ENCODE data around the gene PP2D1. TPM values are rescaled to one million over a fixed set of nuclear protein-coding genes. Genes with fewer than 3 reads are reported as not detected.
A peak's percentile ranks its signal among the peaks of the same experiment; 100 is the strongest.
"Not testable (repeated sequence)": the region's sequence is repeated elsewhere in the genome, so short reads cannot be mapped to it uniquely, and the experiment has no call there.

PP2D1 gene
- polyA plus RNA-seq (2012; ENCODE audit: insufficient read depth, insufficient read length): not detected

GRCh38 chr3:20012164-20012563 is at the start of gene PP2D1:
Gene PP2D1, minus strand, starts transcription at chr3:20012264. Its CDS starts 192 bp downstream, at chr3:20012072.
- no peak for DNase-seq (ENCODE audit: low read depth, low spot score)

GRCh38 chr3:20060974-20061685 is 49.1 kb upstream of the PP2D1 start:
- DNase-seq (ENCODE audit: low read depth, low spot score): no peak
- no peak overlapping the region for H3K4me3 ChIP-seq (ENCODE audit: low read length)

More at GRCh38 chr3:20012164-20012563, at the start of gene PP2D1:
- no peak within 1 kb of the TSS for H3K4me3 ChIP-seq (ENCODE audit: low read length)

GRCh38 chr3:20059929-20060328 is 47.9 kb upstream of the PP2D1 start:
- DNase-seq (ENCODE audit: low read depth, low spot score): no peak
- no peak overlapping the region for H3K4me3 ChIP-seq (ENCODE audit: low read length)

- no peak for DNase-seq (ENCODE audit: low read depth, low spot score)
- no peak overlapping the region for H3K4me3 ChIP-seq (ENCODE audit: low read length)
Observed at GRCh38 chr3:20057612-20058180, 45.6 kb upstream of the PP2D1 start.

- DNase-seq (ENCODE audit: low read depth, low spot score): no peak
- no peak overlapping the region for H3K4me3 ChIP-seq (ENCODE audit: low read length)
Observed at GRCh38 chr3:20056725-20057611, 44.9 kb upstream of the PP2D1 start.

GRCh38 chr3:20055842-20056241 is 43.8 kb upstream of the PP2D1 start:
- no peak overlapping the region for H3K4me3 ChIP-seq (ENCODE audit: low read length)
- DNase-seq (ENCODE audit: low read depth, low spot score): no peak

- peak; percentile 84 for DNase-seq (ENCODE audit: low read depth, low spot score)
- H3K4me3 ChIP-seq (ENCODE audit: low read length): no peak overlapping the region
Observed at GRCh38 chr3:20055020-20055775, 43.1 kb upstream of the PP2D1 start.

- no peak overlapping the region for H3K4me3 ChIP-seq (ENCODE audit: low read length)
- DNase-seq (ENCODE audit: low read depth, low spot score): peak; percentile 75
Observed at GRCh38 chr3:20054549-20054987, 42.5 kb upstream of the PP2D1 start.

GRCh38 chr3:20052851-20053250 is 40.8 kb upstream of the PP2D1 start:
- no peak for DNase-seq (ENCODE audit: low read depth, low spot score)
- no peak overlapping the region for H3K4me3 ChIP-seq (ENCODE audit: low read length)

- no peak overlapping the region for H3K4me3 ChIP-seq (ENCODE audit: low read length)
- no peak for DNase-seq (ENCODE audit: low read depth, low spot score)
Observed at GRCh38 chr3:20051123-20051806, 39.2 kb upstream of the PP2D1 start.

GRCh38 chr3:20047976-20048883 is 36.2 kb upstream of the PP2D1 start:
- H3K4me3 ChIP-seq (ENCODE audit: low read length): no peak overlapping the region
- DNase-seq (ENCODE audit: low read depth, low spot score): no peak

- H3K4me3 ChIP-seq (ENCODE audit: low read length): no peak overlapping the region
- DNase-seq (ENCODE audit: low read depth, low spot score): no peak
Observed at GRCh38 chr3:20047341-20047779, 35.3 kb upstream of the PP2D1 start.

GRCh38 chr3:20046556-20046955 is 34.5 kb upstream of the PP2D1 start:
- no peak overlapping the region for H3K4me3 ChIP-seq (ENCODE audit: low read length)
- DNase-seq (ENCODE audit: low read depth, low spot score): no peak

GRCh38 chr3:20045141-20045540 is 33.1 kb upstream of the PP2D1 start:
- not testable (repeated sequence) for H3K4me3 ChIP-seq (ENCODE audit: low read length)

GRCh38 chr3:20043825-20044224 is 31.8 kb upstream of the PP2D1 start:
- DNase-seq (ENCODE audit: low read depth, low spot score): no peak
- no peak overlapping the region for H3K4me3 ChIP-seq (ENCODE audit: low read length)

More at GRCh38 chr3:20045141-20045540, 33.1 kb upstream of the PP2D1 start:
- DNase-seq (ENCODE audit: low read depth, low spot score): not testable (repeated sequence)

- peak; percentile 49 for DNase-seq (ENCODE audit: low read depth, low spot score)
- peak overlapping the region; percentile 7; the same call in 1 of the 2 replicates for H3K4me3 ChIP-seq (ENCODE audit: low read length)
Observed at GRCh38 chr3:20043396-20043795, 31.3 kb upstream of the PP2D1 start.

- no peak for DNase-seq (ENCODE audit: low read depth, low spot score)
- no peak overlapping the region for H3K4me3 ChIP-seq (ENCODE audit: low read length)
Observed at GRCh38 chr3:20042331-20042730, 30.3 kb upstream of the PP2D1 start.
